HG03521 (cell line): ENCODE data around the gene MICAL1.

ENCODE experiments used
- ATAC-seq: cut with Tn5 transposase; IDR thresholded peaks from one replicate; pipeline ENCODE4 v1.9.1; 2021; ENCODE audit warnings: mild to moderate bottlenecking, moderate library complexity; ENCODE audit not compliant: unreplicated experiment

MICAL1 gene

DNA sequence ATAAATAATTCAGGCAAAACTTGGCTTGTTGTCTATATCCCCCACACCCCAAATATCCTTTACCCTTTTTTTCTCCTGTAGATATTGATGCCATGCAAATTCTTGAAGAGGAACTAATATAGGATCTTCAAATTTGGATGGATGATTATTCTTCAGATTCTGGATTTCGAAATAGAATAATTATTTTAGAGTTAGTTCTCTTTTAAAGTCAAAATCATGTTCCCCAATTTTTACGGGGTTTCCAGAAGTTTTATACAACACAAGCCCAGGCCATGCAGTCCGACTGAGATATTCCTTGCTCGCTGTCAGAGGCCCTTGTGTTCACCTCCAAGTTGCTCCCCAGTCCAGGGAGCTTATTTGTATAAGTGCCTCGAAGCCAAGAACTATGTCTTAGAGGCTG, 19.5 kb downstream of the MICAL1 start:
- ATAC-seq = no peak

DNA sequence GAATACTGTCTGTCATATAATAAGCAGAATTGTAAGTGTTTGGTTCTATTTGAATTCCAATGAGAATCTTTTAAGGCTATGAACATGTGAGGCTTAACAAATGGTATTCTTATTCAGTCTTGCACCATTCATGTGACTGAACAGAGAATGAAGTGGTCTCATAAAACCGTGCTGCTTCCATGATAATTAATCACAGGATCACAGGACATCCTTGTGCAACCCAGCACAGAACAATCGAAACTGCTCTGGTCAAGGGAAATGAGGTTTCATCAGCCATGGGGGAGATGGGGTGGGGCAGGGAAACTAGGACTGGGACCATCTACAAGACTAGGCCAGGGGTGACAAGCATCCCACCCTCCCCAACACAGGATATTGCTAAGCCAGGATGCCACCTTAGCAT, 21.1 kb downstream of the MICAL1 start:
- no peak for ATAC-seq

DNA sequence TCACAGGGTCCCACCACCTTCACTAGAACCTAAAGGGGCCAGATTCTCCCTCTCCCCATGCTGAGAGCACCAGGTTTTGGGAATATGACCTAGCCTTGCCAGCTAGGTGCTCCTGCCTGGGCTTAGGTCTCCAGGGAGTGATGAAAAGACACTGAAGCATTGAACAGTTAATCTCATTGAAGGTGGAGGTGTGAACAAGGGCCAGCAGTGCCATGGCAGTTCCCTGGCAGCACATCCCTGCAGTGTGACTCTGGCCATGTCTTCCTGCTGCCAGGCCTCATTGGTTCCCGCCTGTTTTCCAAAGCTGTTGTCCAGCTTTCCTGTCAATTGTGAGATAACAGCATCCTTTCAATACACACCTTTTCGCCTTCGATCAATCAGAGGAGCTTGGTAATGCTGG, 26.1 kb downstream of the MICAL1 start:
- no peak for ATAC-seq

DNA sequence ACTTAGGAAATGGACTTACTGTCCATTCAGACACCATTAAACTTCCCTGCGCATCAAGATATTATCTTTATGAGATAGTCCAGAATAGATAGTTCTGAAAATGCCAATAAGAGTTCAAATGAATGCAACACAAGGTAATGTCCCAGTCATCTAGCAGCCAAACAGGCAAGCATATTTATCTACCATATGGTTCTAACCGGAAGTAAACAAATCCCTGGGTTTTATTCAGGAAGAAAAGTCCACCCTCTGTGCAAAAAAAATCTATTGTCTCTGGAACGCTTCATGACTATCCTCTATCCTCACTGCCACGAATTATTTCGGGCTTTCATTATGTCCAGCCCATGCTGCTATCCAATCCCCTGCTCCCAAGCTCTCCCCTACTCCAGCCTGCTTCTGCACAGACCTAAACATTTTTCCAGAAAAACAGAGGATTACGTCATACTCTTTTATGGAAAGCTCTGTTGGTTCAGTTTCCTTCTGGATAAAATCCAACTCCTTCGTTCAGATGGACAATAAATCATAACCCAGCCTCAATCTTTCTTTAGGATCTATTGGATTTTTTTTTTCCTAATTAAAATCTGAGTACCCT, 26.6 kb downstream of the MICAL1 start:
- no peak for ATAC-seq

DNA sequence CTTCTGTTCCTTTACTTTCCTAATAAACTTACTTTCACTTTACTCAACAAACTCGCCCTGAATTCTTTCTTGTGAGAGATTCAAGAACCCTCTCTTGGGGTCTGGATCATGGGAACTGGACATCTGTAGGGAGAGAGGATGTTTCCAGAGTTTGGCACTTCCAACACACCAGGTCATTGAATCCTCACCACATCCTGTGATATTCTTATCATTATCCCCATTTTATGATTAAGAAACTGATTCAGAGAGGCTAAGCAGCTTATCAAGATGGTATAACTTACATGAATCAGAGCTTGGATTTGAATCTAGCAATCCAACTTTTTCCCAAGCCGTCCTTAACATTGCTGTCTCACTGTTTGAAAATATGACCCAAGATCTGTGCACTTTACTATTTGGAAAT, 30.6 kb downstream of the MICAL1 start:
- ATAC-seq = no peak

DNA sequence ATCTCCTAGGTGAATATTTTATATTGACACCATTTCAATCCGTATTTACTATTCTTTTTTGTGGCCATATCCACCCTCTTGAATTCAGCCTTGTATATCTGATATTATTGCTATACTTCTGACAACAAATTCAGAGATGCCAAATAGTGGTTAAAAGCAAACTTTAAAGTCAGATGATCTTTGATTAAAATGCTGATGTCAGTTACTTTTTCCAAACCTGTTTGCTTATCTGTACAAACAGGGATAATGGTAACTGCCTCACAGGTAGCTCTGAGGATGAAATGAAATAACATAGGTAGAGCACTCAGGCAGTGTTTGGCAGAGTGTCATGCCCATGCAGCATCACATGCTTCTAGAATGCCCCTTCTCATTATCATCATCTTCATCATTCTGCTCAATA, 34.4 kb downstream of the MICAL1 start:
- ATAC-seq = no peak

DNA sequence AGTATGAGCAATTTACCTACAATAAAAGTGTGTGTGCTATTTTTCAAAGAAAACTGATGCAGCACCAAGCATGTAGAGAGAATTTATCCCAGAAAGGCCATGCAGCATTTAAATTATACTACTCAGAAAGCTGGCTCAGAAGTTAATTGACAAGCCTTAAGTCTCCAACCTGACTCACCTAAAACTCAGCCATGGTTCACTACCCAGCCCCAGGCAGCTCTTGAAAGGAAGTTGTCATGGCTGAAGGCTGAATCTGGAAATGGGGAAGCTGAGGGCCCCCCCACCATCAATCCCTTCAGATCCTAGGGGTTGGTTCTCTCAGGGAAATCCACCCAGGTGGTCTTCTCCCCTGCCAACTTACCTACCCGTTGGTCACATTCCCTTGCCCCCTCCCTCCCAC, 34.8 kb downstream of the MICAL1 start:
- ATAC-seq = no peak

DNA sequence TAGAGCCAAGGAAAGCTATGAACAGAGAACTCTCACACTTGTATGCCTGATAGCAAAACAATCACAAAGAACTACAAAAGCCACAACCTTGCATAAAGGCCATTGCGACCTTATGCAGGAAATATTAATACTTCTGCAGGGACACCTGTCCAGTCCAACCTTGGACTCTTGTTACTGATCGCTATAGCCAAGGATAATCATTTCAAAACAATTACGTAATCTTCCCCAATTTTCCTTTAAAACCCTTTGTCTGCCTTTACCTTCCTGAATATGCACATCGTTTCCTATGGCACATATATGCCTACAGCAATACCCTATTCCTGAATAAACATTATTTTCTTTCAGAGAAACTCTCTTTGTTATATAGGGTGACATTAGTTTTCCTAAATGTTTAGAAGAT, 37.9 kb downstream of the MICAL1 start:
- ATAC-seq = no peak

DNA sequence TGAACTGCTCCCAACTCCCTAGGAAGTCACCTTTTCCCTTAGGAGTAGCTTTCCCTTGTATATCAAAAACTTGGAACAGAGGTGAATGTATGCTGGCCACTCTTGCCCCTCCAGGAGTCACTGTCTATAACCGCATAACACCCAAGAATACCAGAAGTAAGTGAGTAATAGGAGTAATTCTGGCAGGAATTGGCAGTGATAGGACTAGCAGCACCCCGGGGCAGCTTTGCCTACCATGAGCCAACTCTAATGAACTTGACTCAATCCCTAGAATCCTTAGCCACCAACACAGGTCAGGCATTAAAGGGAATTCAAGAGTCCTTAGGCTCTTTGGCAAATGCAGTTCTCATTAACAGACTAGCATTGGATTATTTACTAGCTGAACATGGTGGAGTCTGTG, 44.5 kb downstream of the MICAL1 start:
- no peak for ATAC-seq

DNA sequence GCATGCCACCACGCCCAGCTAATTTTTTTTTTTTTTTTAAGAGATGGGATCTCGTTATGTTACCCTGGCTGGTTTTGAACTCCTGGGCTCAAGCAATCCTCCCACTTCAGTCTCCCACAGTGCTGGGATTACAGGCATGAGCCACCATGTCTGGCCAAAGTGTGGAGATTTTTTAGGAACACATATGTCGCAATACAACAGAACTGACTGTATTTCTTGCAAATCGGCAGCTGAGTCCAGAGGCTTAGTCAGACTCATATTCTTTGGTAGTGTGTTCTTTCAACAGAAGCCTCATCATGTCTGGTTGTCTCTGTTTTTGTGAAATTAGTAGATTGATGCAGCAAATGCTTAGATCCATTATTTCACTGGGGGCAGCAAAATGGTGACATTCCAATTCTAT, 49.4 kb downstream of the MICAL1 start:
- ATAC-seq = no peak

DNA sequence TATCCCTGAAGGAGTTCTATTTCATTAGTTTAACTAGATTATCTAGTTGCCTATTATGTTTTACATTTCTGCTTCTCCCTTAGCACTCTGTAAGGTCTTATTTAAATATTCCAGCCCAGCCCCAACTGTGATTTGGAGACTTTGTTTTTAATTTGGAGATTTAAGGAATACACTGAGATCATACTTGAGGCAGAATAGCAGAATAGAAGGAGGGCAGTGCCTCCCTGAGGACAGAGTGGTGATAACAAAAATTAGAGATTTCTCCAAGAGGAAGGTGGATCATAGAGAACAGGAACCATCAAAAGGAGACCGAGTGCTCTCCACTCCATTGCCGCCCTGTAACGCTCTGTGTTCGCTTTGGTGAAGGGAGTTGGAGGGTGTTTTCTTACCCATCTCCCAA, 58.6 kb downstream of the MICAL1 start:
- no peak for ATAC-seq

DNA sequence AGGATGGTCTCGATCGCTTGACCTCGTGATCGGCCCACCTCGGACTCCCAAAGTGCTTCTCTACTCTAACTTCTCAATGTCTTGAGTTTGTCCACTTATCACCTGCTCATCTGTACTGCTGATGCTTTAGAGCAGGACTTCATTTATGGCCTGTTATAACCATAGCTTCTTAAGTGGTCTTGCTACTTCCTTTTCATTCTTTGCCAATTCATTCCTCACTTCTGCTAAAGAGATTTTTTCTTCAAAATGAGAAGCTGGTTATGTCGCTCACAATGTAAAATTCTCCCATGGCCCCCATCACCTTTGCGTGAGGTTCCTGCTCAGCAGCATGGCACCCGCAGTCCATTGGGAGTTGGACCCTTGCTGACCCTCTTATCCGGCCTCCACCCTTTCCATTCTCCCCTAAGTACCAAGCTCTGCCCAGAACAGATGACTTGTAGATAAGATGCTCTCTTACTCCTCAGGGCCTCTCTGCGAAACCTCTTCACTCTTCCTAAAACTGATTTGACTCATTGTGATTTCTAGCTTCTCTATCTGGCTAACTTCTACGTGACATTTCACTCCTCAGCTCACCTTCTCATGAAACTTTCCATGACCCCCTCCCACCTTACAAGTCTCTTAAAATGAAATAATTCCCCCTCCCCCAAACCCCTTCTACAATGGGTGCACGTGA, 59.4 kb downstream of the MICAL1 start:
- ATAC-seq = no peak
